AG09309 (cell line): ENCODE data around the gene ZNF541.
A peak's percentile ranks its signal among the peaks of the same experiment; 100 is the strongest.

Experiments used
- DNase-seq: peaks from one replicate; pipeline ENCODE4 v3.0.0-alpha.2; 2010; ENCODE audit warnings: low read depth
- H3K4me3 ChIP-seq: 2 replicates; pipeline ENCODE4 v1.5.1; 2011; ENCODE audit warnings: mild to moderate bottlenecking, low read depth, low read length, moderate library complexity; ENCODE audit not compliant: control insufficient read depth
- CTCF ChIP-seq: IDR thresholded peaks from 2 replicates; pipeline ENCODE4 v1.5.1; 2011; ENCODE audit warnings: mild to moderate bottlenecking, low read depth, low read length, inconsistent platforms; ENCODE audit not compliant: insufficient read depth, control insufficient read depth; ENCODE audit errors: missing control alignments

ZNF541 gene

DNA sequence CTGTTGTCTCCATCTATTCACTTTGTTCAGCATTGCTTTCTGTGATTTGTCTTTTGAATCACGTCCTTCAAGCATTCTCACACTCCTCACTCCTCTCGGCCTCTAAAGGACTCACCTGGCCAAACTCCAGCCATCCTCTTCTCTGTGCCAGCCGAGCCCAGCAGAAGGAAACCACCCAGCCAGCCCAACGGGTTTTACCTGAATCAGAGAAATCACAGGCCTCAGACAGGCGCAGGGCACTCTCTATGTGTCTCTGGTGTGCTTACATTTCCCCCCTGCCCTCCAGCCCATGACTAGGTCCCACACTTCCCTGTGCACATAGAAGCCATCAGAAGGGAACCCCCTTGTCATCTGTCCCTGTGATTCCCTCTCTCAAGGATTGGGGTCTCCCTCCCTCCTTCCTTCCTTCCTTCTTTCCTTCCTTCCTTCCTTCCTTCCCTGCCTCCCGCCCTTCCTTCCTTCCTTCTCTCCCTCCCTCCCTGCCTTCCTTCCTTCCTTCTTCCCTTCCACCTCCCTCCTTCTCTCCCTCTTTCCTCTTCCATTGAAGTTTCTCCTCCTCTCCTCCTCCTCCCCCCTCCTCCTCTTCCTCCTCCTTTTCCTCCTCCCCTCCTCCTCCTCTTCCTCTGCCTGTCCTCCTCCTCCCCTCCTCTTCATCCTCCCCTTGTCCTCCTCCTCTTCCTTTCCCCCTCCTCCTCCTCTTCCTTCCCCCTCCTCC, 8.8 kb upstream of the ZNF541 start:
- H3K4me3 ChIP-seq: peak overlapping the region; percentile 21
- no peak for DNase-seq
- TF ChIP-seq CTCF: no peak

DNA sequence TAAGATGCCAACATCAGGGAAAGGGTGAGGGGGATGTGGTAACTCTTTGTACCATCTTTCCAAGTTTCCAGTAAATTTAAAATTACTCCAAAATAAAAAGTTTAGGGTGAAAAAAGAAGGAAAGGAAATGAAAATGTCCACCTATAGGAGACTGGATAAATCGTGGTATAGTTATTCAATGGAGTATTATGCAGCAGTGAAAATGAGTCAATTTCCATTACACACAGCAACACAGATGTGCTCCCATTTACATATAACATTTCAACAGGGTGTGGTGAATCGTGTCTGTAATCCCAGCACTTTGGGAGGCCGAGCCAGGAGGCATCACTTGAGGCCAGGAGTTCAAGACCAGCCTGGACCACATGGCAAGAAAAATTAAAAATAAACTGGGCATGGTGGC, 7.4 kb upstream of the ZNF541 start:
- TF ChIP-seq CTCF: no peak

GRCh38 chr19:47572635-47573034, 313 bp downstream of the ZNF541 start:
- no peak for TF ChIP-seq CTCF
- H3K4me3 ChIP-seq: no peak overlapping the region
- DNase-seq: no peak

More for the DNA sequence above, 7.4 kb upstream of the ZNF541 start:
- no peak for DNase-seq
- no peak overlapping the region for H3K4me3 ChIP-seq

DNA sequence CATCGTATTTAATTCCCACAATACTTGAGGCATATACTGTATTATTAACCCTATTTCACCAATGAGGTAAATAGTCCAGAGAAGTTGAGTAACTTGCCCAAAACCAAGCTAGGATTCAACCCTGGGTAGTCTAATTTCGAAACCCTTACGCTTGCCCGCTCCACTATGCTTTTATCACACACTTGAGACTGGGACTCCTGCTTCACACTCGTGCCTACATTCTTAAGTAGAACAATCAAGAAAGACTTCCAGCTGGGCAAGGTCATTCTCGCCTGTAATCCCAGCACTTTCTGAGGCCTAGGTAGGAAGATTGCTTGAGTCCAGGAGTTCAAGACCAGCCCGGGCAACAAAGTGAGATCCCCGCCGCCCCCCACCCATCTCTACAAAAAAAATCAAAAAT, 3.6 kb downstream of the ZNF541 start:
- no peak for DNase-seq
- H3K4me3 ChIP-seq: no peak overlapping the region
- no peak for TF ChIP-seq CTCF

DNA sequence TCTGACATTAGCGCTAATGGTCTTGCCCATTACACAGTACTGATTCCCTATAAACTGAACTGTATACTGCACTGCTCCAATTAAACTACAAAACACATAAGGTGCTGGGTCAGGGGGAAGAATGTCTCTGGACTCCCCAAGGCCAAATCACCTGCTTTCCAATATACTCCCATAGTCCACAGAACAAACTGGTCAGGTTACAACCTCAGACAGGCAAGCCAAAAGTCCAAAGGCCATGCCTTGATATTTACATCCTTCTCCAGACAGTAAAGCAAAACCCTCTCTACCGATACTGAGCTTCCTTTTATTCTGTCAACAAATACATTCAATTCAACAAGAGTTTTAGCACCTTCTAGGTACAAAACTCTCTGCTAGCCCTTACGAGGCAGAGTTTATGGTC, 8.9 kb downstream of the ZNF541 start:
- H3K4me3 ChIP-seq: no peak overlapping the region
- no peak for DNase-seq
- no peak for TF ChIP-seq CTCF

GRCh38 chr19:47561440-47562057, 11.4 kb downstream of the ZNF541 start:
- TF ChIP-seq CTCF: no peak
- no peak overlapping the region for H3K4me3 ChIP-seq
- no peak for DNase-seq
